ENCODE results near the gene CFAP53.
"Not testable (repeated sequence)": the region's sequence is repeated elsewhere in the genome, so short reads cannot be mapped to it uniquely, and the experiment has no call there.

CFAP53 gene

GRCh38 chr18:50266248-50266704, at the start of gene CFAP53:
Gene CFAP53 (minus strand): TSS chr18:50266495. CDS start chr18:50266404, 91 bp downstream.
- peak; percentile 84 for DNase-seq

- no peak for DNase-seq
Measured at GRCh38 chr18:50315100-50315871, 49.0 kb upstream of the CFAP53 start.

- DNase-seq, result no peak
Measured at GRCh38 chr18:50313873-50314460, 47.7 kb upstream of the CFAP53 start.

GRCh38 chr18:50313031-50313607, 46.8 kb upstream of the CFAP53 start:
- no peak for DNase-seq

- DNase-seq, result no peak
Measured at GRCh38 chr18:50312296-50313030, 46.2 kb upstream of the CFAP53 start.

GRCh38 chr18:50311650-50312049, 45.4 kb upstream of the CFAP53 start:
- DNase-seq, result no peak

GRCh38 chr18:50310080-50310479, 43.8 kb upstream of the CFAP53 start:
- DNase-seq, result no peak

- not testable (repeated sequence) for DNase-seq
Measured at GRCh38 chr18:50308851-50309250, 42.6 kb upstream of the CFAP53 start.

- DNase-seq, result peak; percentile 99
Measured at GRCh38 chr18:50307738-50308470, 41.6 kb upstream of the CFAP53 start.

- DNase-seq, result no peak
Measured at GRCh38 chr18:50307400-50307737, 41.1 kb upstream of the CFAP53 start.

- DNase-seq, result peak; percentile 38
Measured at GRCh38 chr18:50306944-50307343, 40.6 kb upstream of the CFAP53 start.

GRCh38 chr18:50301074-50301473, 34.8 kb upstream of the CFAP53 start:
- DNase-seq, result no peak

- no peak for DNase-seq
Measured at GRCh38 chr18:50299626-50300388, 33.5 kb upstream of the CFAP53 start.

- peak; percentile 58 for DNase-seq
Measured at GRCh38 chr18:50298443-50299284, 32.4 kb upstream of the CFAP53 start.

GRCh38 chr18:50297621-50298442, 31.5 kb upstream of the CFAP53 start:
- DNase-seq, result peak; percentile 97

GRCh38 chr18:50293039-50293438, 26.7 kb upstream of the CFAP53 start:
- DNase-seq, result no peak

- DNase-seq, result no peak
Measured at GRCh38 chr18:50289108-50289443, 22.8 kb upstream of the CFAP53 start.

GRCh38 chr18:50288348-50289107, 22.2 kb upstream of the CFAP53 start:
- peak; percentile 65 for DNase-seq
